Ectodermal cell (in vitro differentiated cells): ENCODE data around the gene SS18L1. TPM values are rescaled to one million over a fixed set of nuclear protein-coding genes. Genes with fewer than 3 reads are reported as not detected.
A peak's percentile ranks its signal among the peaks of the same experiment; 100 is the strongest.

ENCODE experiments used
- H3K27ac ChIP-seq: 2 replicates; pipeline ENCODE4 v1.7.0; 2013; ENCODE audit warnings: mild to moderate bottlenecking, low read depth, low read length; ENCODE audit not compliant: insufficient read depth, poor library complexity, severe bottlenecking
- H3K27me3 ChIP-seq: 2 replicates; pipeline ENCODE4 v1.7.0; 2013; ENCODE audit warnings: mild to moderate bottlenecking, low read length; ENCODE audit not compliant: insufficient read depth, control insufficient read depth, poor library complexity, severe bottlenecking
- H3K36me3 ChIP-seq: one replicate; pipeline ENCODE4 v1.7.0; 2013; ENCODE audit warnings: low read length; ENCODE audit not compliant: control insufficient read depth, insufficient read depth
- H3K4me1 ChIP-seq: one replicate; pipeline ENCODE4 v1.7.0; 2013; ENCODE audit warnings: low read length; ENCODE audit not compliant: control insufficient read depth, insufficient read depth
- H3K4me3 ChIP-seq: 2 replicates; pipeline ENCODE4 v1.7.0; 2013; ENCODE audit warnings: low read depth, low read length, control low read depth; ENCODE audit not compliant: insufficient read depth
- H3K9me3 ChIP-seq: 2 replicates; pipeline ENCODE4 v1.7.0; 2013; ENCODE audit warnings: mild to moderate bottlenecking, low read length, moderate library complexity; ENCODE audit not compliant: control insufficient read depth
- WGBS, 2 experiments: methylation state at CpG; one replicate each; pipeline ENCODE4 v1.1.7; 2013; ENCODE audit warnings: missing lambda C conversion rate in 2 of 2; 5-methylcytosine and 5-hydroxymethylcytosine counted together
- polyA plus RNA-seq, 4 experiments: library from polyadenylated mRNA; stranded (reverse); fragments of 50-300 nt; gene quantifications; one replicate each; pipeline ENCODE4 v1.2.3, GENCODE V29; 2013

SS18L1 gene
- polyA plus RNA-seq (2013, experiment 1 of 4), result 27.4 TPM
- polyA plus RNA-seq (2013, experiment 2 of 4), result 22.5 TPM
- 22.4 TPM for polyA plus RNA-seq (2013, experiment 3 of 4)
- 25.3 TPM for polyA plus RNA-seq (2013, experiment 4 of 4)

- peak within 1 kb of the TSS; percentile 64 for H3K4me3 ChIP-seq
- peaks cover 17% of the 10 kb centered on the region for H3K36me3 ChIP-seq
- H3K27ac ChIP-seq, result peak within 1 kb of the TSS; percentile 83
- H3K9me3 ChIP-seq, result no peaks in the 10 kb centered on the region
- 0% methylated on average over 148 of the region's 148 CpGs for WGBS, 2 experiments
- no peaks in the 10 kb centered on the region for H3K27me3 ChIP-seq
- H3K4me1 ChIP-seq, result peaks cover 13% of the 10 kb centered on the region
These were observed at the start of gene SS18L1, which contains the start of gene PSMA7 for GRCh38 chr20:62143081-62143956. SS18L1 (plus strand) TSS chr20:62143769; CDS start chr20:62143821, 52 bp downstream. PSMA7 (minus strand) TSS chr20:62143394; CDS start chr20:62143303, 91 bp downstream.

GRCh38 chr20:62096421-62097380 is 46.9 kb upstream of the SS18L1 start:
- Histone ChIP-seq H3K4me1 (no peaks in the 10 kb centered on the region), H3K9me3 (no peaks in the 10 kb centered on the region), H3K36me3 (no peaks in the 10 kb centered on the region), H3K27ac (no peak overlapping the region), H3K4me3 (no peak overlapping the region), H3K27me3 (no peaks in the 10 kb centered on the region)
- WGBS, 2 experiments, result 92 to 93% methylated on average over 30 of the region's 30 CpGs

GRCh38 chr20:62097881-62098407 is 45.6 kb upstream of the SS18L1 start:
- no peaks in the 10 kb centered on the region for H3K9me3 ChIP-seq
- no peaks in the 10 kb centered on the region for H3K36me3 ChIP-seq
- no peak overlapping the region for H3K4me3 ChIP-seq
- H3K27ac ChIP-seq, result no peak overlapping the region
- H3K27me3 ChIP-seq, result no peaks in the 10 kb centered on the region
- 84 to 87% methylated on average over 16 of the region's 16 CpGs for WGBS, 2 experiments
- no peaks in the 10 kb centered on the region for H3K4me1 ChIP-seq

GRCh38 chr20:62101078-62101477 is 42.5 kb upstream of the SS18L1 start:
- H3K4me3 ChIP-seq, result no peak overlapping the region
- H3K27ac ChIP-seq, result no peak overlapping the region
- no peaks in the 10 kb centered on the region for H3K9me3 ChIP-seq
- WGBS, 2 experiments, result 92 to 96% methylated on average over 4 of the region's 4 CpGs
- no peaks in the 10 kb centered on the region for H3K4me1 ChIP-seq
- H3K27me3 ChIP-seq, result no peaks in the 10 kb centered on the region
- no peaks in the 10 kb centered on the region for H3K36me3 ChIP-seq

- H3K36me3 ChIP-seq, result no peaks in the 10 kb centered on the region
- H3K4me1 ChIP-seq, result no peaks in the 10 kb centered on the region
- WGBS, 2 experiments, result 85 to 86% methylated on average over 21 of the region's 21 CpGs
- no peak overlapping the region for H3K27ac ChIP-seq
- H3K27me3 ChIP-seq, result no peaks in the 10 kb centered on the region
- no peak overlapping the region for H3K4me3 ChIP-seq
- no peaks in the 10 kb centered on the region for H3K9me3 ChIP-seq
These were observed 39.9 kb upstream of the SS18L1 start for GRCh38 chr20:62103508-62104233.

- Histone ChIP-seq H3K27me3 (no peaks in the 10 kb centered on the region), H3K9me3 (no peaks in the 10 kb centered on the region), H3K36me3 (no peaks in the 10 kb centered on the region), H3K4me3 (no peak overlapping the region), H3K4me1 (no peaks in the 10 kb centered on the region), H3K27ac (no peak overlapping the region)
- 74 to 77% methylated on average over 15 of the region's 15 CpGs for WGBS, 2 experiments
These were observed 39.3 kb upstream of the SS18L1 start for GRCh38 chr20:62104234-62104789.

- H3K36me3 ChIP-seq, result no peaks in the 10 kb centered on the region
- H3K27ac ChIP-seq, result no peak overlapping the region
- H3K4me1 ChIP-seq, result no peaks in the 10 kb centered on the region
- WGBS, 2 experiments, result 65 to 72% methylated on average over 7 of the region's 7 CpGs
- H3K4me3 ChIP-seq, result no peak overlapping the region
- no peaks in the 10 kb centered on the region for H3K9me3 ChIP-seq
- no peaks in the 10 kb centered on the region for H3K27me3 ChIP-seq
These were observed 38.7 kb upstream of the SS18L1 start for GRCh38 chr20:62104791-62105345.

GRCh38 chr20:62105592-62105991 is 38.0 kb upstream of the SS18L1 start:
- Histone ChIP-seq H3K4me3 (no peak overlapping the region), H3K36me3 (no peaks in the 10 kb centered on the region), H3K4me1 (no peaks in the 10 kb centered on the region), H3K27me3 (no peaks in the 10 kb centered on the region), H3K9me3 (no peaks in the 10 kb centered on the region), H3K27ac (no peak overlapping the region)
- WGBS, 2 experiments, result 93 to 94% methylated on average over 5 of the region's 5 CpGs

- no peaks in the 10 kb centered on the region for H3K27me3 ChIP-seq
- H3K4me3 ChIP-seq, result no peak overlapping the region
- no peaks in the 10 kb centered on the region for H3K36me3 ChIP-seq
- H3K27ac ChIP-seq, result no peak overlapping the region
- 91 to 93% methylated on average over 6 of the region's 6 CpGs for WGBS, 2 experiments
- no peaks in the 10 kb centered on the region for H3K4me1 ChIP-seq
- no peaks in the 10 kb centered on the region for H3K9me3 ChIP-seq
These were observed 32.4 kb upstream of the SS18L1 start for GRCh38 chr20:62111148-62111547.
